ENCODE measurements around the gene SPEN. TPM values are rescaled to one million over a fixed set of nuclear protein-coding genes. Genes with fewer than 3 reads are reported as not detected.
A peak's percentile ranks its signal among the peaks of the same experiment; 100 is the strongest.

SPEN gene
- total and polyA plus RNA-seq, 2 of the 4 experiments (the other 2 are of a cell fraction) = 7.6 to 15.8 TPM

DNA sequence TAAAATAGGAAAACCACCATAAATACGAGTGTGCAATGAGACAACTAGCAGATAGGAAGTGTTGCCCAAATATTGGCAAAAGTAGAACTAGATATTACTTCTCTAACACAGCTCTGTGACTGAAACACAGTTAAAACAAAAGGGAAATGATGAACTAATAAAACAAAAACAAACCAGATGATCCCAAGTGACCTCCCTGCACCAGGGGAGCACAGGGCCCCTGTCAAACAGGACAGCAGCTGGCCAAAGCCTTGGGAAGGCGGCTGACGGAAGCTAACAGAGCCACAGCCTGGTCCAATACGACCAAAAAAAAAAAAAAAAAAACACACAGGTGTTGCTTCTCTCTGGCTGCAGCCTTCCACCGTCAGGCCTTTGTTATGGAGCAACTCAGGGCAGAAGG, 110.6 kb downstream of the SPEN start:
- Histone ChIP-seq H4K20me1 (ENCODE audit: insufficient read depth, low read length) (peaks cover 14% of the 10 kb centered on the region; the same call in 1 of the 2 replicates), H3K4me3 (ENCODE audit: insufficient read depth, low read depth, low read length) (no peak overlapping the region), H3K27me3 (ENCODE audit: control insufficient read depth, insufficient read depth, low read length) (no peaks in the 10 kb centered on the region), H4K91ac (ENCODE audit: insufficient read depth, low read depth, low read length) (no peak overlapping the region; the same call in 1 of the 2 replicates), H2BK120ac (ENCODE audit: low read depth, low read length) (no peak overlapping the region), H3K9me3 (ENCODE audit: control insufficient read depth, insufficient read depth, low read length) (no peaks in the 10 kb centered on the region), H4K5ac (ENCODE audit: low read depth, low read length) (no peak overlapping the region), H3K9ac (ENCODE audit: low read depth, low read length) (no peak overlapping the region), H3K56ac (ENCODE audit: extremely low read depth, insufficient read depth, low read length) (no peak overlapping the region), H3K23ac (ENCODE audit: low read depth, low read length) (peak overlapping the region; percentile 44; the same call in 1 of the 2 replicates), H2BK20ac (ENCODE audit: low read depth, low read length) (no peak overlapping the region), H3K14ac (replicated peaks; ENCODE audit: low read depth, low read length) (no peak overlapping the region), H2AFZ (replicated peaks; ENCODE audit: low read length, poor library complexity) (no peak overlapping the region), H4K8ac (ENCODE audit: low read depth in 2 of 2, low read length in 2 of 2) (peak overlapping the region in 1 of 2 experiments; percentile 39; a peak in 1 of 4 replicates), H3K79me1 (ENCODE audit: low read depth in 1 of 2, low read length in 2 of 2) (peaks cover 57 to 86% of the 10 kb centered on the region in 2 experiments), H2BK5ac (ENCODE audit: low read depth, low read length, poor library complexity, severe bottlenecking) (no peak overlapping the region), H3K36me3 (ENCODE audit: control insufficient read depth, insufficient read depth, low read length) (peaks cover 8% of the 10 kb centered on the region; the same call in 1 of the 2 replicates), H3K4me2 (ENCODE audit: low read depth, low read length) (no peak overlapping the region), H3K4ac (ENCODE audit: low read depth, low read length) (peak overlapping the region; percentile 21; the same call in 1 of the 2 replicates), H3K27ac (ENCODE audit: insufficient read depth, low read length) (no peak overlapping the region), H2BK15ac (ENCODE audit: low read depth, low read length) (no peak overlapping the region), H3K4me1 (ENCODE audit: control insufficient read depth, insufficient read depth, low read length) (peaks cover 23% of the 10 kb centered on the region), H3K9me1 (ENCODE audit: insufficient read depth, low read length) (peaks cover 31% of the 10 kb centered on the region), H2AK9ac (replicated peaks; ENCODE audit: low read depth, low read length, poor library complexity) (no peak overlapping the region), H2AK5ac (ENCODE audit: low read depth, low read length) (peak overlapping the region; percentile 88; the same call in 1 of the 2 replicates), H3K18ac (ENCODE audit: low read depth, low read length) (no peak overlapping the region)
- intact Hi-C loops (cut with micrococcal nuclease) (no loop called here), dilution Hi-C loops (cut with HindIII; ENCODE audit: low sequenced_read_pairs, unreplicated experiment) (no loop called here), in situ Hi-C loops (cut with MboI; ENCODE audit: low sequenced_read_pairs) (no loop called here)
- ATAC-seq (ENCODE audit: low read depth) (no peak), DNase-seq (no peak)
- no TSS peak for BruUV-seq (replicated peaks)
- no CpG with 5 or more reads among the region's 5 CpGs for WGBS, 2 experiments (ENCODE audit: extremely low coverage in 2 of 2, insufficient read length in 1 of 2)
- TF ChIP-seq POLR2A (IDR thresholded peaks at IDR 0.05; ENCODE audit: low read depth, low read length) (no peak), USF2 (IDR thresholded peaks at IDR 0.05; ENCODE audit: low read depth, low read length) (no peak), RFX5 (IDR thresholded peaks at IDR 0.05; ENCODE audit: low read depth, low read length) (no peak), MAZ (IDR thresholded peaks at IDR 0.05; ENCODE audit: borderline replicate concordance, low read depth, low read length) (no peak), RAD21 (IDR thresholded peaks at IDR 0.05; ENCODE audit: low read length) (no peak), MAFK (IDR thresholded peaks at IDR 0.05; ENCODE audit: low read depth, low read length) (no peak)
- ChIA-PET CTCF (interaction anchor here (0.8 to 1.3 kb wide), 2 partner anchors 17 to 143 kb away, joined by 3 to 4 read pairs; no protein-coding TSS in a partner anchor), POLR2A (ENCODE audit: unreplicated experiment) (no interaction called here)
